DND-41 (cell line): ENCODE results near the gene C1R.

Experiments
- ATAC-seq: fragments of 200-7000 bp; cut with Tn5 transposase; 3 replicates; pipeline ENCODE4 v1.9.1; 2021; ENCODE audit warnings: low read depth; ENCODE audit not compliant: insufficient read depth
- DNase-seq: peaks from one replicate; pipeline ENCODE4 v3.0.0-alpha.2; 2020
- H2AFZ ChIP-seq: 2 replicates; pipeline ENCODE4 v1.6.0; 2012; ENCODE audit warnings: low read depth, low read length
- H3K27ac ChIP-seq: 2 replicates; pipeline ENCODE4 v1.5.1; 2012; ENCODE audit warnings: low read length, inconsistent platforms
- H3K27me3 ChIP-seq: fragments of 200-600 bp; sonication (generic); 2 replicates; pipeline ENCODE4 v1.6.0; 2012; ENCODE audit warnings: low read length, mild to moderate bottlenecking, inconsistent platforms; ENCODE audit not compliant: insufficient read depth, poor library complexity
- H3K36me3 ChIP-seq: 2 replicates; pipeline ENCODE4 v1.5.1; 2012; ENCODE audit warnings: low read length, inconsistent platforms; ENCODE audit not compliant: insufficient read depth
- H3K4me1 ChIP-seq: 2 replicates; pipeline ENCODE4 v1.5.1; 2012; ENCODE audit warnings: mild to moderate bottlenecking, low read length; ENCODE audit not compliant: insufficient read depth
- H3K4me2 ChIP-seq: 2 replicates; pipeline ENCODE4 v1.6.0; 2012; ENCODE audit warnings: mild to moderate bottlenecking, moderate library complexity, low read length, inconsistent platforms; ENCODE audit not compliant: insufficient read depth
- H3K4me3 ChIP-seq, 2 experiments: fragments of 200-600 bp in 1 of 2; shearing (Covaris generic) in 1 of 2; 2 replicates each; pipeline ENCODE4 v1.5.1; 2012 to 2016; ENCODE audit warnings: inconsistent platforms in 2 of 2, low read length in 2 of 2, mild to moderate bottlenecking in 2 of 2, low read depth in 1 of 2, moderate library complexity in 1 of 2
- H3K79me2 ChIP-seq: 2 replicates; pipeline ENCODE4 v1.6.0; 2012; ENCODE audit warnings: low read length, inconsistent platforms; ENCODE audit not compliant: insufficient read depth
- H3K9ac ChIP-seq: 2 replicates; pipeline ENCODE4 v1.6.0; 2012; ENCODE audit warnings: low read depth, mild to moderate bottlenecking, inconsistent platforms, low read length, moderate library complexity
- H3K9me3 ChIP-seq: 2 replicates; pipeline ENCODE4 v1.5.1; 2012; ENCODE audit warnings: low read length, moderate library complexity, mild to moderate bottlenecking, inconsistent platforms; ENCODE audit not compliant: insufficient read depth, severe bottlenecking
- H4K20me1 ChIP-seq: 2 replicates; pipeline ENCODE4 v1.6.0; 2012; ENCODE audit warnings: low read length; ENCODE audit not compliant: insufficient read depth
- EZH2 ChIP-seq: IDR thresholded peaks from 3 replicates; pipeline ENCODE4 v1.6.1; 2012; ENCODE audit warnings: borderline replicate concordance, low read depth, mild to moderate bottlenecking, moderate library complexity, low read length, inconsistent platforms; ENCODE audit not compliant: severe bottlenecking
- TF ChIP-seq, protein P1 (sequence below): IDR thresholded peaks from 2 replicates; pipeline ENCODE4 v1.5.1; 2012; ENCODE audit warnings: borderline replicate concordance, low read length, moderate library complexity, mild to moderate bottlenecking; ENCODE audit not compliant: poor library complexity, severe bottlenecking; ENCODE audit errors: extremely low read depth

The C1R gene

DNA sequence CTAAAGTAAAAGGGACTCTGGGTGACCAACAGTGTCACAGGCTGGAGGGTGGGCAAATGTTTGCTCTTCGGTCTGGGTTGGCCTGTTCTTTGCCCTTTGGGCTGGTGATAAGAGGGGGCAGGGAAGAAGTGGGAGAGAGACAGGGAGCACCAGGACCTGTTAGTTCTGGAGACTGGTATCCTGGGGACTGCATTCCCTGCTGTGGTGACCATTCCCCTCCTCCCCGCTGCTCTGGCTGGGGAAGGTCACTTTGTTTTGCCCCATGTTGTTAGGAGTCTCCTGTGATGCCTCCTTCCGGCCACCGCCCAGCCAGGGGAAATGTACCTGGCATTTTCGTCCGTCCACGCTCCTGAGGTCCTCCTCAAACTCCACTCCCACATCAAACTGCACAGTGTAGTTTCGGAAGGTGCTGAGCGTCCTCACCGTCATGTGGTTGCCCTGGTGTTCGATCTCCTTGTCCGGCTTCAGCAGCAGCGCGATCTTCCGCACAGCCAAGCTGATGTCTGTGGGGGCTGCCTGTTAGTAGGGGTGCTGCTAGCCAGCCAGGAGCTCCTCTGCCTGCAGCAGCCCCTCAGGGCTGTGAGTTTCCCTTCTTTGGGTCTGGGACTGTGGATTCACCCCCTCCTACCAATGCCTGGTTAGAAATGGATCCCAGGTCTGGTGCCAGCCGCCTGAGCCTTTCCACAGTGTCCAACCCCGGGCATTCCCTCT is 35.8 kb upstream of the C1R start:
- no peak overlapping the region for H3K4me3 ChIP-seq
- no peaks in the 10 kb centered on the region for H3K9me3 ChIP-seq
- no peak overlapping the region for H3K27ac ChIP-seq
- peaks cover 30% of the 10 kb centered on the region for H3K4me1 ChIP-seq
- no peak overlapping the region for H3K9ac ChIP-seq
- no peaks in the 10 kb centered on the region for H3K27me3 ChIP-seq
- H3K79me2 ChIP-seq: peaks cover 4% of the 10 kb centered on the region; the same call in 1 of the 2 replicates
- TF ChIP-seq EZH2: no peak
- TF ChIP-seq, protein P1, sequence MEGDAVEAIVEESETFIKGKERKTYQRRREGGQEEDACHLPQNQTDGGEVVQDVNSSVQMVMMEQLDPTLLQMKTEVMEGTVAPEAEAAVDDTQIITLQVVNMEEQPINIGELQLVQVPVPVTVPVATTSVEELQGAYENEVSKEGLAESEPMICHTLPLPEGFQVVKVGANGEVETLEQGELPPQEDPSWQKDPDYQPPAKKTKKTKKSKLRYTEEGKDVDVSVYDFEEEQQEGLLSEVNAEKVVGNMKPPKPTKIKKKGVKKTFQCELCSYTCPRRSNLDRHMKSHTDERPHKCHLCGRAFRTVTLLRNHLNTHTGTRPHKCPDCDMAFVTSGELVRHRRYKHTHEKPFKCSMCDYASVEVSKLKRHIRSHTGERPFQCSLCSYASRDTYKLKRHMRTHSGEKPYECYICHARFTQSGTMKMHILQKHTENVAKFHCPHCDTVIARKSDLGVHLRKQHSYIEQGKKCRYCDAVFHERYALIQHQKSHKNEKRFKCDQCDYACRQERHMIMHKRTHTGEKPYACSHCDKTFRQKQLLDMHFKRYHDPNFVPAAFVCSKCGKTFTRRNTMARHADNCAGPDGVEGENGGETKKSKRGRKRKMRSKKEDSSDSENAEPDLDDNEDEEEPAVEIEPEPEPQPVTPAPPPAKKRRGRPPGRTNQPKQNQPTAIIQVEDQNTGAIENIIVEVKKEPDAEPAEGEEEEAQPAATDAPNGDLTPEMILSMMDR: no peak
- no peak overlapping the region for H2AFZ ChIP-seq
- H3K4me2 ChIP-seq: no peak overlapping the region
- H3K36me3 ChIP-seq: no peaks in the 10 kb centered on the region
- ATAC-seq (no peak), DNase-seq (no peak)
- H4K20me1 ChIP-seq: no peaks in the 10 kb centered on the region

DNA sequence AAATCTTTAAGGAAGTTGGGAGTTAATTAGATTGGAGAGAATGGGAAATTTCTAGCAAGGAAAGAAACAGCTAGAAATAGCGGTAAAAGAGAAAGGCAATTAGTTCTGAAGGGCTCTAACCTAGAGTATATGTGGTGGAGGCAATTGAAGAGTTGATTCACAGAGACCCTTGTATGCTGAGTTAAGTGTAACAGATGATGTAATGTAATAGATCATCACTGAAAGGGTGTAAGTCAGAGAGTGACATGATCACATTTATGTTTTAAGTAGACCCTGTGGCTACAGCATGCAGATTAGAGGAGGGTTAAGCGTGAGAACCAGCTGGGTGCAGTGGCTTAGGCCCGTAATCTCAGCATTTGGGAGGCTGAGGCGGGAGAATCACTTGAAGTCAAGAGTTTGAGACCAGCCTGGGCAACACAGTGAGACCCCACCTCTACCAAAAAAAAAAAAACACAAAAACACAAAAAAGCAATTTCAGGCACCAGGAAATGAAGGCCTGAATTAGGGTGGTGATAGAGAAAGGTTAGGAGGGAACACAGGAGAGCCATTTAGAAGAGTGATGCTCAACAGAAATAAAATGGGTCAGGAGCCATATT is 33.5 kb upstream of the C1R start:
- Histone ChIP-seq H3K27me3 (no peaks in the 10 kb centered on the region), H3K9ac (no peak overlapping the region), H2AFZ (no peak overlapping the region), H3K4me1 (peaks cover 15% of the 10 kb centered on the region), H3K9me3 (no peaks in the 10 kb centered on the region), H3K79me2 (no peaks in the 10 kb centered on the region), H3K27ac (no peak overlapping the region), H4K20me1 (no peaks in the 10 kb centered on the region), H3K4me3 (no peak overlapping the region), H3K4me2 (no peak overlapping the region), H3K36me3 (no peaks in the 10 kb centered on the region)
- DNase-seq: no peak
- TF ChIP-seq, protein P1: no peak
- no peak for TF ChIP-seq EZH2
- ATAC-seq: no peak

DNA sequence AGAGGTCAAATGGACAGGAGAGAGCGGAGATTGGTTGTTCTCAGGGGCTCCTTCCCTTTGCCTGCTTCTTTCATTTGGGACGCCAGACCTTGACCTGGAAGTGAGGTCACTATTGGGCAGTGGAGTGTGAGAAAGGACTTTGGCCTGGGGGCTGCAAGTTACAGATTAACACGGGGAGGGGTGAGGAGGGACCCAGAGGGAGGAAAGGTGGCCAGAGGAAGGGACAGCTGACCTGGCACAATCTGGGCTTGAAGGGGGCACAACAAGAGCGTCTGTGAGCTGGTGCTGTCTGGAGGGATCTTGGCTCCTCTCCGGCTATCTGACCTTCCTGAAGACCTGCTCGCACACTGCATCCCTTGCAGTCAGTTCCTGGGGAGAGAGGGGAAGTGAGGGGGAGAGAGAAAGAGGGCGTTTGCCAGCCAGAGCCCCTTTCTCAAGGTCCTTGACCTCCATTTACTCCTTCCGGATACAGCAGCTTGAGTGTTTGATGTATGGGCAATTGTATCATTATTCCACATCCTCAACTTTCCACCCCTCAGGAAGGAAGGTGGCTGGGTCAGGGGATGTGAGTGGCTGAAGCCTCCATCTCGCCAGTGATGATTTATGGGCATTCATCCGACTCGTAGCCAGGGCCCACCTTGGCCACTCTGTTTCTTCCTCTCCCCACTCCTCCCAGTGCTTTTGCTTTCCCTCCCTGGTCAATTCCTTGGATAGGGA is 31.7 kb upstream of the C1R start:
- Histone ChIP-seq H3K4me2 (no peak overlapping the region), H3K4me3 (no peak overlapping the region), H3K27me3 (no peaks in the 10 kb centered on the region), H3K79me2 (no peaks in the 10 kb centered on the region), H3K9ac (no peak overlapping the region), H3K9me3 (no peaks in the 10 kb centered on the region), H3K27ac (no peak overlapping the region), H4K20me1 (no peaks in the 10 kb centered on the region), H3K36me3 (no peaks in the 10 kb centered on the region), H3K4me1 (peaks cover under 1% of the 10 kb centered on the region), H2AFZ (no peak overlapping the region)
- TF ChIP-seq EZH2: no peak
- TF ChIP-seq, protein P1: no peak
- no peak for DNase-seq
- no peak for ATAC-seq
